Right lobe of liver (tissue), 4 donors: ENCODE results near the gene FBXO7.

Experiments used
- CTCF ChIP-seq, 4 donors: fragments of 200-600 bp in 3 of 4; fragments of 450-650 bp in 1 of 4; IDR thresholded peaks; one replicate each; pipeline versions ENCODE4 v1.5.1 to v1.8.0; 2016 to 2022; ENCODE audit warnings: antibody characterized with exemption in 4 of 4, mild to moderate bottlenecking in 2 of 4
- POLR2A ChIP-seq: fragments of 450-650 bp; IDR thresholded peaks from one replicate; pipeline ENCODE4 v1.6.1; 2017; ENCODE audit warnings: antibody characterized with exemption, mild to moderate bottlenecking
- donor health status: DM: no; HTN: no; CAD: no.
- donor health status: DM: no; HTN: no; CAD: no.
- donor health status: DM: no; HTN: yes; CAD: no.

GRCh38 chr22:32469799-32470212 is 4.8 kb upstream of the FBXO7 start:
- TF ChIP-seq CTCF (IDR thresholded peaks at IDR 0.05): no peak
- TF ChIP-seq POLR2A: no peak
